Measurements from ENCODE around the gene KCTD17. TPM values are rescaled to one million over a fixed set of nuclear protein-coding genes. Genes with fewer than 3 reads are reported as not detected.
A peak's percentile ranks its signal among the peaks of the same experiment; 100 is the strongest.

KCTD17 gene
- total RNA-seq, 4 donors from 2014 or later: 1.8 to 3.3 (median 2.6) TPM

DNA sequence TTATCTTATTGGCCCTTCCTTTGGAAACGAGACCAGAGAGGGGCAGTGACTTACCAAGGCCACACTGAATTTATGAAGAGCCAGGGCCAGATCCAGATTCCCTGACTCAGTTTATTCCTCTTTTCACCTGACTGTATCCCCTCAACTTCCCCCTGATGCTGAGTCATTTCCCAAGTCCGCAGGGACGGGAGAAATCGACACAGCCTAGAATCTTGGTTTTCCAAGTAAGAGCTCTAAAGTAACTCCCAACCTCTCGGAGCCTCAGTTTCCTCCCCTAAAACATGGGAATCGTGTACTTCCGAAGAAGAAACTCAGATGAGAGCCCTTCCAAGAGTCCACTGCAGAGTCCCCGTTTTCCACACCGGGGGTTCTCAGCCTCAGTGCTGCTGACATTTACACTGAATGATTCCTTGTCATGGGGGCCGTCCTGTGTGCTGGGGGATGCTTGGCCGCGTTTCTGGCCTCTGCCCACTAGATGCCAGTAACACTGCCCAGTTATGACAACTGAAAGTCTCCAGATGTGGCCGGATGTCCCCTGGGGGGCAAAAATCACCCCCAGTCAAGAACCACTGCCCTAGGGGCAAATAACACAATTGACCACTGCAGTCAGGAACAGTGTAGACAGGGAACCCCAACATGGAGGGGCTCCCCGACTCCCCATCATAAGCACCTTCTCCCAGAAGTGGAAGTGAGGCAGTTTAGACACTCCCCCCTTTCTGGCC, 20.8 kb upstream of the KCTD17 start:
- Histone ChIP-seq H3K4me3 (no peak overlapping the region), H3K27ac (no peak overlapping the region), H3K36me3 (peaks cover 0 to 31% of the 10 kb centered on the region in 2 donors), H3K4me1 (no peaks in the 10 kb centered on the region), H3K9me3 (no peaks in the 10 kb centered on the region), H3K27me3 (no peaks in the 10 kb centered on the region)
- ATAC-seq (no peak), DNase-seq (no peak)
- TF ChIP-seq, protein P1, sequence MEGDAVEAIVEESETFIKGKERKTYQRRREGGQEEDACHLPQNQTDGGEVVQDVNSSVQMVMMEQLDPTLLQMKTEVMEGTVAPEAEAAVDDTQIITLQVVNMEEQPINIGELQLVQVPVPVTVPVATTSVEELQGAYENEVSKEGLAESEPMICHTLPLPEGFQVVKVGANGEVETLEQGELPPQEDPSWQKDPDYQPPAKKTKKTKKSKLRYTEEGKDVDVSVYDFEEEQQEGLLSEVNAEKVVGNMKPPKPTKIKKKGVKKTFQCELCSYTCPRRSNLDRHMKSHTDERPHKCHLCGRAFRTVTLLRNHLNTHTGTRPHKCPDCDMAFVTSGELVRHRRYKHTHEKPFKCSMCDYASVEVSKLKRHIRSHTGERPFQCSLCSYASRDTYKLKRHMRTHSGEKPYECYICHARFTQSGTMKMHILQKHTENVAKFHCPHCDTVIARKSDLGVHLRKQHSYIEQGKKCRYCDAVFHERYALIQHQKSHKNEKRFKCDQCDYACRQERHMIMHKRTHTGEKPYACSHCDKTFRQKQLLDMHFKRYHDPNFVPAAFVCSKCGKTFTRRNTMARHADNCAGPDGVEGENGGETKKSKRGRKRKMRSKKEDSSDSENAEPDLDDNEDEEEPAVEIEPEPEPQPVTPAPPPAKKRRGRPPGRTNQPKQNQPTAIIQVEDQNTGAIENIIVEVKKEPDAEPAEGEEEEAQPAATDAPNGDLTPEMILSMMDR (IDR thresholded peaks at IDR 0.05 in 4 of 5, conservative IDR thresholded peaks at IDR 0.05 in 1 of 5): no peak
- no peak for TF ChIP-seq POLR2A (IDR thresholded peaks at IDR 0.05)
- in situ Hi-C loops (cut with MboI; ENCODE audit: low sequenced_read_pairs in 4 of 4): no loop called here
- intact Hi-C loops (cut with DNase I; ENCODE audit: low total_unique reads): no loop called here

DNA sequence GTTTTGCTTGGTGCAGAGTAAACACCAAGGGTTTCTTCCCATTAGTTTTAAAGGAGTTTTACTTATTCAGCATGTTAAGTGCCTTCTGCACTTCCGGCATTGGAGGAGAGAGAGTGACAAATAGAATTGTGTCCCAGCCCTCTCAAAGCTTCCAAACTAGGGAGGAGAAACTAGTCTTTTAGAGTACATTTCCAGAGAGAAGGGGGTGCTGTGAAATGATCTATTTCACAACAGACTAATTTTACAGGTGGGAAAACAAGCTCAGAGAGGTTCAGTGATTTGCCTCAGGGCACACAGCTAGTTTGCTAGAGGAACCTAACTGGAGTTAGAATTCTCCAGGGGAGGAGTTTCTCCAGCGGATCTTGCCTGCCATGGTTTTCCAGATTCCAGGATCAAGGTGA, 19.4 kb upstream of the KCTD17 start:
- H3K27me3 ChIP-seq: peaks cover 0 to 4% (median 4%) of the 10 kb centered on the region in 3 donors
- ATAC-seq (no peak), DNase-seq (no peak)
- TF ChIP-seq, protein P1 (IDR thresholded peaks at IDR 0.05 in 4 of 5, conservative IDR thresholded peaks at IDR 0.05 in 1 of 5): no peak
- TF ChIP-seq POLR2A (IDR thresholded peaks at IDR 0.05): no peak
- no peaks in the 10 kb centered on the region for H3K4me1 ChIP-seq
- intact Hi-C loops (cut with DNase I; ENCODE audit: low total_unique reads): no loop called here
- peaks cover 0 to 19% of the 10 kb centered on the region in 2 donors for H3K36me3 ChIP-seq
- no peak overlapping the region for H3K4me3 ChIP-seq
- no peaks in the 10 kb centered on the region for H3K9me3 ChIP-seq
- no peak overlapping the region for H3K27ac ChIP-seq
- in situ Hi-C loops (cut with MboI; ENCODE audit: low sequenced_read_pairs in 4 of 4): no loop called here

DNA sequence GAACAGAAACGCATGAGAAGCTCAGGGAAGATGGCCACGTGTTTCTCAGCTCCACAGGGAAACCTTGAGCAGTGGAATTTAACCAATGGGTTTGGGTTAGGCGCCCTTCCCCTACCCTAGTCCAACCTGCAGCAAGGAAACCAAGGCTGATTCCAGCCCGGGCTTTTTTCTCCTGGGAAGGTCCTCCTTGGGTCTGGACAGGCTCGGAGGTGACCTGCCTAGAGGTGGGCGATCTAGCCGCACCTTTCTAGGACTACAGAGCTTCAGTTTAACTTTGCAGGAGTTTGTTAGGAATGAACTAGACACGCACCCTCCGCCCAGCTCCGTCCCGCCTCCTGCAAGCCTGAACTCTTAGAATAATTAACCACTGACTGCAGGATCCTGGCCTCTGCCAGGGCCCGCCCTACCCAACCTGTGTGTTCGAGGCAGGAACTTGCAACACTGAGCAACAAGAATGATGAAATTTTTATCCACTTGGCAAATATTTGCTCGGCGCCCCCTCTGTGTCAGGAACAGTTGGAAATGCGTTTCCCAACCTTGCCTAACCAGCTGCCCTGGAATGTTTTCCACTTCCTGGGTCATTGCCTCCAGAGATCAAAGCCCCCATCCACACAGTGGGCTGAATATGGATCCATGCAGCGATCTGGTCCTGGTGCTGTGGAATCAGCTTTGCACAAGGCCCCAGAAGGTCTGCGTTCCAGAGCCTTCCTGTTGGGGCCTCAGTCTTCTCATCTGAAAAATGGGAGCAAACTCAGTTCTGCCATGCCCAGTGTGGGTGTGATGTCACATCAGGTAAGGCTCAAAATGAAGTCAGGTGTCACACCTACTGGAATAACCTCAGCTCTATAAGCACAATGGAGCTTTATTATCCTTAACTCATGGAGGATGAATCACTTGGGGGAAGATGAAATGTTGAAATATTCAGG, 18.7 kb upstream of the KCTD17 start:
- intact Hi-C loops (cut with DNase I; ENCODE audit: low total_unique reads) (no loop called here), in situ Hi-C loops (cut with MboI; ENCODE audit: low sequenced_read_pairs in 4 of 4) (no loop called here)
- ATAC-seq (peak in 1 of 2 donors; percentile 55), DNase-seq (peak in 1 of 2 donors; percentile 35)
- Histone ChIP-seq H3K4me1 (no peaks in the 10 kb centered on the region), H3K4me3 (no peak overlapping the region), H3K27me3 (peaks cover 0 to 11% (median 10%) of the 10 kb centered on the region in 3 donors), H3K27ac (no peak overlapping the region), H3K36me3 (peaks cover 0 to 13% of the 10 kb centered on the region in 2 donors), H3K9me3 (no peaks in the 10 kb centered on the region)
- no peak for TF ChIP-seq POLR2A (IDR thresholded peaks at IDR 0.05)
- TF ChIP-seq, protein P1 (IDR thresholded peaks at IDR 0.05 in 4 of 5, conservative IDR thresholded peaks at IDR 0.05 in 1 of 5): no peak

DNA sequence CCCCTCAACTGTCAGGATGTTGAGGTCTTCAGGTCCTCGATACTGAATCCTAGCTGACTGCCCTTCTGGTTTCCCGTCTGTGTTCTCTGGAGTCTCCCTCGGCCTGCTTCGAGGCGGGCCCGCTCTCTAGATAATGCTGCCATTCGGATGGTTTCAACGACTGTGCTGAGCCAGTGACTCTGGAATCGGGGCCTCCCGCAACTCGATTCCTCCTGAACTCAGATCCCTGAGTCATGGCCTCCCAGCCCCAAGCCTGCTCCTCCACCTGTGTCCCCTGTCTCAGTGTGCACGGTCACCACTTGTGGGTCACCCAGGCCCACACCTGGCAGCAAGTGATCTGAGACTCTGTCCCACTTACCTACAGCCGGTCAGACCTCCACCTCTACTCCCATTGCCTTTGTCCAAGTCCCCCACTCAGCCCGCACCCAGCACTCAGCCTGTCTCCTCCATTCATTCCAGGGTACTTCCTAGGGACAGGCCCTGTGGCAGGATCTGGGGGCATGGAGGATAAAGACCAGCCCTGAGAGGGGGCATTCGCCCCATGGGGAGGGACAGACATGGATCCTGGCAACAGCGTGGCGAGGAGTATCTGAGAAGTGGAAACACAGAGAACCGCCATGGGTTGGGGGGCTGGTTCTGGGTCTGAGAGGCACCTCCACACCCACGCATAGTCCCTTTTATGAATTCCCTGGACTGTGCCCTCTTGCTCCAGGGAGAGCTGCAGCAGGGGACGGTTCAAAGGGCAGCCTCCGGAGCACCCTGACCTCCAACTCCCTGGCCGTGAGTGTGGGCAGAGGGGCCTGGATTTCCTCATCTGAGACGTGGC, 17.7 kb upstream of the KCTD17 start:
- in situ Hi-C loops (cut with MboI; ENCODE audit: low sequenced_read_pairs in 4 of 4) (no loop called here), intact Hi-C loops (cut with DNase I; ENCODE audit: low total_unique reads) (no loop called here)
- no peak overlapping the region for H3K27ac ChIP-seq
- no peak for TF ChIP-seq POLR2A (IDR thresholded peaks at IDR 0.05)
- TF ChIP-seq, protein P1 (IDR thresholded peaks at IDR 0.05 in 4 of 5, conservative IDR thresholded peaks at IDR 0.05 in 1 of 5): no peak
- peaks cover 4 to 16% (median 10%) of the 10 kb centered on the region in 3 donors for H3K27me3 ChIP-seq
- no peaks in the 10 kb centered on the region for H3K4me1 ChIP-seq
- H3K9me3 ChIP-seq: no peaks in the 10 kb centered on the region
- H3K4me3 ChIP-seq: no peak overlapping the region
- peaks cover 0 to 10% of the 10 kb centered on the region in 2 donors for H3K36me3 ChIP-seq
- DNase-seq: no peak
- ATAC-seq: no peak
